SH-SY5Y (cell line): ENCODE data around the gene RNF20.

Source experiments
- GATA2 ChIP-seq: IDR thresholded peaks from 2 replicates; pipeline ENCODE4 v1.6.1; 2011; ENCODE audit warnings: mild to moderate bottlenecking, low read depth, low read length
- GATA3 ChIP-seq: IDR thresholded peaks from 2 replicates; pipeline ENCODE4 v1.6.1; 2011; ENCODE audit warnings: low read depth, mild to moderate bottlenecking, low read length, moderate library complexity

GRCh38 chr9:101561740-101562139, 28.1 kb downstream of the RNF20 start:
- TF ChIP-seq GATA2, result no peak
- TF ChIP-seq GATA3, result no peak
